Neural cell (in vitro differentiated cells): Measurements from ENCODE around the gene MBNL2. TPM values are rescaled to one million over a fixed set of nuclear protein-coding genes. Genes with fewer than 3 reads are reported as not detected.

Experiments
- H2AFZ ChIP-seq: fragments of 200-600, 300-800 bp; sonication (generic), shearing (Covaris generic); 2 replicates; pipeline ENCODE4 v1.6.0; 2014; ENCODE audit warnings: low read depth, mild to moderate bottlenecking, antibody characterized with exemption, low read length, moderate library complexity
- H3F3A ChIP-seq: fragments of 200-600 bp; shearing (Covaris generic); 2 replicates; pipeline ENCODE4 v1.6.1; 2016; ENCODE audit warnings: mild to moderate bottlenecking, moderate library complexity, mixed read lengths, antibody characterized with exemption, low read length; ENCODE audit not compliant: insufficient read depth, poor library complexity, severe bottlenecking
- H3K27ac ChIP-seq: fragments of 200-600, 300-800 bp; sonication (generic), shearing (Covaris generic); 2 replicates; pipeline ENCODE4 v1.5.1; 2014; ENCODE audit warnings: mild to moderate bottlenecking, low read length, moderate library complexity
- H3K27me3 ChIP-seq: fragments of 300-800, 200-600 bp; sonication (generic), shearing (Covaris generic); 2 replicates; pipeline ENCODE4 v1.6.0; 2014; ENCODE audit warnings: mild to moderate bottlenecking, low read depth, low read length, moderate library complexity; ENCODE audit not compliant: insufficient read depth
- H3K36me3 ChIP-seq: fragments of 300-800, 200-600 bp; sonication (generic), shearing (Covaris generic); 2 replicates; pipeline ENCODE4 v1.5.1; 2014; ENCODE audit warnings: mild to moderate bottlenecking, antibody characterized with exemption, low read length, moderate library complexity; ENCODE audit not compliant: insufficient read depth
- H3K4me2 ChIP-seq: fragments of 300-800, 200-600 bp; sonication (generic), shearing (Covaris generic); 2 replicates; pipeline ENCODE4 v1.6.0; 2014; ENCODE audit warnings: mild to moderate bottlenecking, low read length
- H3K4me3 ChIP-seq: fragments of 300-800, 200-600 bp; sonication (generic), shearing (Covaris generic); 2 replicates; pipeline ENCODE4 v1.5.1; 2014; ENCODE audit warnings: mild to moderate bottlenecking, low read length, moderate library complexity
- H3K79me2 ChIP-seq: fragments of 200-600 bp; shearing (Covaris generic); replicated peaks from 2 replicates; pipeline ENCODE4 v1.6.0; 2014; ENCODE audit warnings: mild to moderate bottlenecking, low read length, moderate library complexity; ENCODE audit not compliant: insufficient read depth
- H3K9ac ChIP-seq: fragments of 300-800, 200-600 bp; sonication (generic), shearing (Covaris generic); 2 replicates; pipeline ENCODE4 v1.6.1; 2016; ENCODE audit warnings: mild to moderate bottlenecking, low read length, mixed read lengths
- H3K9me2 ChIP-seq: fragments of 200-600 bp; shearing (Covaris generic); 2 replicates; pipeline ENCODE4 v1.6.1; 2016; ENCODE audit warnings: mild to moderate bottlenecking, low read length, mixed read lengths; ENCODE audit not compliant: insufficient read depth
- H3K9me3 ChIP-seq: fragments of 200-600, 300-800 bp; sonication (generic), shearing (Covaris generic); 2 replicates; pipeline ENCODE4 v1.6.1; 2016; ENCODE audit warnings: mild to moderate bottlenecking, mixed run types, low read length, moderate library complexity, mixed read lengths
- H4K20me1 ChIP-seq: fragments of 200-600 bp; shearing (Covaris generic); 2 replicates; pipeline ENCODE4 v1.6.1; 2016; ENCODE audit warnings: mild to moderate bottlenecking, mixed run types; ENCODE audit not compliant: insufficient read depth
- EP300 ChIP-seq: fragments of 450-650 bp; conservative IDR thresholded peaks from 2 replicates; pipeline ENCODE4 v1.6.1; 2014; ENCODE audit warnings: antibody characterized with exemption, mild to moderate bottlenecking, moderate library complexity; ENCODE audit not compliant: poor library complexity, severe bottlenecking
- EZH2 ChIP-seq: fragments of 200-600, 300-800 bp; shearing (Covaris generic), sonication (generic); IDR thresholded peaks from 2 replicates; pipeline ENCODE4 v1.6.1; 2014; ENCODE audit warnings: antibody characterized with exemption, low read length, borderline replicate concordance, mild to moderate bottlenecking; ENCODE audit not compliant: insufficient read depth, poor library complexity, severe bottlenecking
- MXI1 ChIP-seq: fragments of 450-650 bp; conservative IDR thresholded peaks from 2 replicates; pipeline ENCODE4 v1.6.1; 2014; ENCODE audit warnings: antibody characterized with exemption, mild to moderate bottlenecking; ENCODE audit not compliant: poor library complexity, severe bottlenecking
- POLR2AphosphoS5 ChIP-seq: IDR thresholded peaks from 2 replicates; pipeline ENCODE4 v1.6.1; 2012
- RAD21 ChIP-seq: fragments of 450-650 bp; conservative IDR thresholded peaks from 2 replicates; pipeline ENCODE4 v1.6.1; 2014; ENCODE audit warnings: antibody characterized with exemption, mild to moderate bottlenecking, moderate library complexity
- SMC3 ChIP-seq: fragments of 450-650 bp; conservative IDR thresholded peaks from 2 replicates; pipeline ENCODE4 v1.6.1; 2014; ENCODE audit warnings: antibody characterized with exemption, mild to moderate bottlenecking, moderate library complexity; ENCODE audit not compliant: poor library complexity
- TAF1 ChIP-seq: IDR thresholded peaks from 2 replicates; pipeline ENCODE4 v1.6.1; 2012; ENCODE audit warnings: low read depth
- polyA plus RNA-seq: library from polyadenylated mRNA; depleted of rRNA; stranded (reverse); fragments of >200 nt; gene quantifications from 2 replicates; pipeline ENCODE4 v1.2.3, GENCODE V29; 2014
- TF ChIP-seq, protein P1 (sequence below): IDR thresholded peaks from 2 replicates; pipeline ENCODE4 v1.6.1; 2012; ENCODE audit warnings: borderline replicate concordance
- TF ChIP-seq, protein P2 (sequence below): fragments of 450-650 bp; IDR thresholded peaks from 2 replicates; pipeline ENCODE4 v1.5.1; 2014; ENCODE audit warnings: antibody characterized with exemption, mild to moderate bottlenecking, moderate library complexity; ENCODE audit not compliant: poor library complexity, severe bottlenecking

The MBNL2 gene
- polyA plus RNA-seq, 1 donor from 2014 or later: 4.3 TPM

DNA sequence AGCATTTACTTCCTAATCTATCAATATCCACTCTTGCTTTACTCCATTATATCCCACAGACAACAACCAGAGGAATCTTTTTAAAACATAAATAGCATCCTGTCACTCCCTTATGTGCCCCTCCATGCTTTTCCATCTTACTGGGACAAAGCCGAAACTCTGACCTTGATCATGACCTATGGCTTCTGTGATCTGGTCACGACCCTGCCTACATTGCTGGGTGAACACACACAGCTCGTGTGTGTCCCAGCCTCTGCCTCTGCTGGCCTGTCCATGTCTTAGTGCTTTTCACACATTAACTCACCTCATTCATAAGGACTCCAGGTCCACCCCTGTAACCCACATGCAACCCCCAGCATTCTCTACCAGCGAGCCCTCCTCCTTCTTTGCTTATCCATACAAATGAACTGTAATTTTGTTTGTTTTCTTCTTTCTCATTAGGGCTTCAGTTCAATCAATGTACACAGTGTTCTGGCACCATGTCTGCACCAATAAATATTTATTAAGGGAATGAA lies 115.9 kb downstream of the MBNL2 start:
- TF ChIP-seq TAF1 (no peak), RAD21 (no peak), EZH2 (no peak), POLR2AphosphoS5 (no peak), SMC3 (no peak), EP300 (no peak), MXI1 (no peak)
- TF ChIP-seq, protein P1, sequence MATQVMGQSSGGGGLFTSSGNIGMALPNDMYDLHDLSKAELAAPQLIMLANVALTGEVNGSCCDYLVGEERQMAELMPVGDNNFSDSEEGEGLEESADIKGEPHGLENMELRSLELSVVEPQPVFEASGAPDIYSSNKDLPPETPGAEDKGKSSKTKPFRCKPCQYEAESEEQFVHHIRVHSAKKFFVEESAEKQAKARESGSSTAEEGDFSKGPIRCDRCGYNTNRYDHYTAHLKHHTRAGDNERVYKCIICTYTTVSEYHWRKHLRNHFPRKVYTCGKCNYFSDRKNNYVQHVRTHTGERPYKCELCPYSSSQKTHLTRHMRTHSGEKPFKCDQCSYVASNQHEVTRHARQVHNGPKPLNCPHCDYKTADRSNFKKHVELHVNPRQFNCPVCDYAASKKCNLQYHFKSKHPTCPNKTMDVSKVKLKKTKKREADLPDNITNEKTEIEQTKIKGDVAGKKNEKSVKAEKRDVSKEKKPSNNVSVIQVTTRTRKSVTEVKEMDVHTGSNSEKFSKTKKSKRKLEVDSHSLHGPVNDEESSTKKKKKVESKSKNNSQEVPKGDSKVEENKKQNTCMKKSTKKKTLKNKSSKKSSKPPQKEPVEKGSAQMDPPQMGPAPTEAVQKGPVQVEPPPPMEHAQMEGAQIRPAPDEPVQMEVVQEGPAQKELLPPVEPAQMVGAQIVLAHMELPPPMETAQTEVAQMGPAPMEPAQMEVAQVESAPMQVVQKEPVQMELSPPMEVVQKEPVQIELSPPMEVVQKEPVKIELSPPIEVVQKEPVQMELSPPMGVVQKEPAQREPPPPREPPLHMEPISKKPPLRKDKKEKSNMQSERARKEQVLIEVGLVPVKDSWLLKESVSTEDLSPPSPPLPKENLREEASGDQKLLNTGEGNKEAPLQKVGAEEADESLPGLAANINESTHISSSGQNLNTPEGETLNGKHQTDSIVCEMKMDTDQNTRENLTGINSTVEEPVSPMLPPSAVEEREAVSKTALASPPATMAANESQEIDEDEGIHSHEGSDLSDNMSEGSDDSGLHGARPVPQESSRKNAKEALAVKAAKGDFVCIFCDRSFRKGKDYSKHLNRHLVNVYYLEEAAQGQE: no peak
- TF ChIP-seq, protein P2, sequence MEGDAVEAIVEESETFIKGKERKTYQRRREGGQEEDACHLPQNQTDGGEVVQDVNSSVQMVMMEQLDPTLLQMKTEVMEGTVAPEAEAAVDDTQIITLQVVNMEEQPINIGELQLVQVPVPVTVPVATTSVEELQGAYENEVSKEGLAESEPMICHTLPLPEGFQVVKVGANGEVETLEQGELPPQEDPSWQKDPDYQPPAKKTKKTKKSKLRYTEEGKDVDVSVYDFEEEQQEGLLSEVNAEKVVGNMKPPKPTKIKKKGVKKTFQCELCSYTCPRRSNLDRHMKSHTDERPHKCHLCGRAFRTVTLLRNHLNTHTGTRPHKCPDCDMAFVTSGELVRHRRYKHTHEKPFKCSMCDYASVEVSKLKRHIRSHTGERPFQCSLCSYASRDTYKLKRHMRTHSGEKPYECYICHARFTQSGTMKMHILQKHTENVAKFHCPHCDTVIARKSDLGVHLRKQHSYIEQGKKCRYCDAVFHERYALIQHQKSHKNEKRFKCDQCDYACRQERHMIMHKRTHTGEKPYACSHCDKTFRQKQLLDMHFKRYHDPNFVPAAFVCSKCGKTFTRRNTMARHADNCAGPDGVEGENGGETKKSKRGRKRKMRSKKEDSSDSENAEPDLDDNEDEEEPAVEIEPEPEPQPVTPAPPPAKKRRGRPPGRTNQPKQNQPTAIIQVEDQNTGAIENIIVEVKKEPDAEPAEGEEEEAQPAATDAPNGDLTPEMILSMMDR: no peak
- H3K9ac ChIP-seq: no peak overlapping the region
- H3K9me2 ChIP-seq: no peaks in the 10 kb centered on the region
- H3K27me3 ChIP-seq: no peaks in the 10 kb centered on the region
- no peak overlapping the region for H2AFZ ChIP-seq
- H3K79me2 ChIP-seq: no peaks in the 10 kb centered on the region
- no peak overlapping the region for H3K27ac ChIP-seq
- no peaks in the 10 kb centered on the region for H3K36me3 ChIP-seq
- H4K20me1 ChIP-seq: no peaks in the 10 kb centered on the region
- no peaks in the 10 kb centered on the region for H3F3A ChIP-seq
- no peaks in the 10 kb centered on the region for H3K9me3 ChIP-seq
- no peak overlapping the region for H3K4me2 ChIP-seq
- no peak overlapping the region for H3K4me3 ChIP-seq

DNA sequence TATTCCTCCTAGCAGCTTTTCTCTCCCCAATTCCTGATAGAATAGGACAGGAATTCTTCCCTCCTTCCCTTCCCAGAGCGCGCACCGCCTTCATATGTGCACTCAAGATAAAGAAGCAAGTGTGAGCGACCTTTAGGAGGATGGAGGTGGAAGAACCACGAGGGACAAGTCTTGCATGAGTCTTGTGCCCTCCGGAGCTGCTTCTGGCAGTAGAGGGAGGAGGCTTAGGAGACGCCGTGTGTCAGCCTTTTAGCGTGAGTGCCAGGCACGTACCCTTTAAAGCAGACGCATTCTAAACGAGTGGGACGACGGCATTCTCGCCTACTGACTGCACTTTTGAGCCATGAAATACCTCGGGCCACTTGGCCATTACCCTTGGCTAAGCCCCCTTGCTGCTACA lies 116.4 kb downstream of the MBNL2 start:
- Histone ChIP-seq H3K4me3 (no peak overlapping the region), H3K4me2 (no peak overlapping the region), H4K20me1 (no peaks in the 10 kb centered on the region), H3K79me2 (no peaks in the 10 kb centered on the region), H3K36me3 (no peaks in the 10 kb centered on the region), H3K9me3 (no peaks in the 10 kb centered on the region), H3K27ac (no peak overlapping the region), H2AFZ (no peak overlapping the region), H3K27me3 (no peaks in the 10 kb centered on the region), H3F3A (no peaks in the 10 kb centered on the region), H3K9me2 (no peaks in the 10 kb centered on the region), H3K9ac (no peak overlapping the region)
- TF ChIP-seq TAF1 (no peak), EP300 (no peak), POLR2AphosphoS5 (no peak), RAD21 (no peak), MXI1 (no peak), SMC3 (no peak), EZH2 (no peak)
- TF ChIP-seq, protein P1: no peak
- TF ChIP-seq, protein P2: no peak
